GM12878 (cell line): ENCODE measurements around the gene C1QL1. TPM values are rescaled to one million over a fixed set of nuclear protein-coding genes. Genes with fewer than 3 reads are reported as not detected.

Experiments used
- ATAC-seq: fragments of 200-7000 bp; cut with Tn5 transposase; 3 replicates; pipeline ENCODE4 v1.9.1; 2020; ENCODE audit warnings: mild to moderate bottlenecking, moderate library complexity
- BruUV-seq: library from RNA; stranded (reverse); fragments of 400-500 nt; replicated peaks from 2 replicates; lab custom pipeline; 2021; lab: Mats Ljungman, UMichigan
- CTCF ChIA-PET: fragments of 300-600 bp; sonication (Branson Sonifier 250); formaldehyde crosslinking; extraction: SDS; loops from one replicate; lab custom pipeline; 2021; ENCODE audit warnings: inconsistent platforms; lab: Yijun Ruan, JAX
- POLR2A ChIA-PET: fragments of 350-600 bp; formaldehyde crosslinking; extraction: SDS; loops from one replicate; lab custom pipeline; 2021; ENCODE audit warnings: inconsistent platforms; lab: Charles Lee
- RAD21 ChIA-PET: fragments of 300-600 bp; sonication (Branson Sonifier 250); formaldehyde crosslinking; loops from one replicate; lab custom pipeline; 2023; ENCODE audit warnings: antibody characterized with exemption; ENCODE audit not compliant: unreplicated experiment; lab: Charles Lee
- SMC1A ChIA-PET: fragments of 300-600 bp; sonication (Branson Sonifier 250); formaldehyde crosslinking; loops from one replicate; lab custom pipeline; 2023; ENCODE audit not compliant: unreplicated experiment, uncharacterized antibody; lab: Charles Lee
- DNase-seq: peaks from one replicate; pipeline ENCODE4 v3.0.0-alpha.2; 2011; ENCODE audit warnings: low read depth, low spot score
- FAIRE-seq: peaks from 3 replicates; lab custom pipeline; 2011; peaks lifted over from hg19 to GRCh38; lab: Jason Lieb, UNC
- H2AFZ ChIP-seq: 2 replicates; pipeline ENCODE4 v1.6.0; 2011; ENCODE audit warnings: low read depth, low read length, control low read depth; ENCODE audit not compliant: control insufficient read depth
- H3K27ac ChIP-seq: 2 replicates; pipeline ENCODE4 v1.5.1; 2011; ENCODE audit warnings: control low read depth; ENCODE audit not compliant: control insufficient read depth, insufficient read depth
- H3K27me3 ChIP-seq, 2 experiments: replicated peaks in 1 of 2; 2 replicates each; pipeline versions ENCODE4 v1.6.0 to v1.6.1; 2011; ENCODE audit warnings: low read length in 1 of 2; ENCODE audit not compliant: control insufficient read depth in 2 of 2, insufficient read depth in 2 of 2
- H3K36me3 ChIP-seq, 2 experiments: 2 replicates each; pipeline ENCODE4 v1.5.1; 2011; ENCODE audit warnings: low read length in 1 of 2; ENCODE audit not compliant: control insufficient read depth in 2 of 2, insufficient read depth in 2 of 2
- H3K4me1 ChIP-seq: 2 replicates; pipeline ENCODE4 v1.6.1; 2011; ENCODE audit warnings: mild to moderate bottlenecking, low read length, moderate library complexity, mixed read lengths; ENCODE audit not compliant: control insufficient read depth, insufficient read depth
- H3K4me2 ChIP-seq: 2 replicates; pipeline ENCODE4 v1.6.0; 2011; ENCODE audit warnings: control low read depth; ENCODE audit not compliant: control insufficient read depth, insufficient read depth
- H3K4me3 ChIP-seq: fragments of 200-600 bp; sonication (generic); 2 replicates; pipeline ENCODE4 v1.5.1; 2016
- H3K79me2 ChIP-seq: 2 replicates; pipeline ENCODE4 v1.6.0; 2011; ENCODE audit warnings: low read length; ENCODE audit not compliant: control insufficient read depth, insufficient read depth
- H3K9ac ChIP-seq: 2 replicates; pipeline ENCODE4 v1.8.0; 2011; ENCODE audit warnings: low read length, control low read depth, mixed read lengths; ENCODE audit not compliant: control insufficient read depth, insufficient read depth
- H3K9me3 ChIP-seq: replicated peaks from 3 replicates; pipeline ENCODE4 v1.5.1; 2011; ENCODE audit warnings: mild to moderate bottlenecking, low read length; ENCODE audit not compliant: control insufficient read depth, insufficient read depth
- H4K20me1 ChIP-seq: 2 replicates; pipeline ENCODE4 v1.6.0; 2011; ENCODE audit not compliant: control insufficient read depth, insufficient read depth
- BHLHE40 ChIP-seq, 2 experiments: fragments of 450-650 bp in 1 of 2; IDR thresholded peaks; 2 replicates each; pipeline ENCODE4 v1.6.1; 2011 to 2017; ENCODE audit warnings: low read depth in 2 of 2, borderline replicate concordance in 1 of 2, improper control_type of control experiment in 1 of 2, low read length in 1 of 2, mild to moderate bottlenecking in 1 of 2
- NFYA ChIP-seq: IDR thresholded peaks from 2 replicates; pipeline ENCODE4 v1.6.1; 2011; ENCODE audit warnings: low read depth, mild to moderate bottlenecking, low read length, improper control_type of control experiment, borderline replicate concordance
- TAF1 ChIP-seq: IDR thresholded peaks from 2 replicates; pipeline ENCODE4 v1.6.1; 2011; ENCODE audit warnings: mild to moderate bottlenecking, low read depth, low read length, borderline replicate concordance
- ZBTB4 ChIP-seq: fragments of 450-650 bp; formaldehyde crosslinking; IDR thresholded peaks from 2 replicates; pipeline ENCODE4 v1.4.0; 2022; ENCODE audit warnings: mild to moderate bottlenecking, moderate library complexity
- ZNF207 ChIP-seq: fragments of 450-650 bp; IDR thresholded peaks from 2 replicates; pipeline ENCODE4 v1.6.1; 2014; ENCODE audit warnings: antibody characterized with exemption, mild to moderate bottlenecking, borderline replicate concordance
- WGBS: methylation state at CpG from one replicate; pipeline ENCODE4 v1.1.6; 2016; ENCODE audit warnings: low lambda C conversion rate; ENCODE audit not compliant: insufficient replicate concordance, insufficient coverage; ENCODE audit errors: missing lambda C conversion rate; 5-methylcytosine and 5-hydroxymethylcytosine counted together
- in situ Hi-C: fragments of 300-500 bp; cut with MboI; formaldehyde crosslinking; loops from 9 replicates; pipeline ENCODE4 v1.14.3; 2018; ENCODE audit warnings: mixed read lengths
- intact Hi-C: fragments of 100-400 bp; cut with micrococcal nuclease; formaldehyde crosslinking; loops from one replicate; pipeline ENCODE4 v1.14.2; 2022; ENCODE audit not compliant: unreplicated experiment
- polyA plus RNA-seq, 11 experiments: library from polyadenylated mRNA; depleted of rRNA in 4 of 11; unstranded in 6 of 11; stranded (reverse) in 5 of 11; fragments of >200 nt; fragmentation: Nextera tagmentation in 4 of 11; fragmentation: Illumina TruSeq in 1 of 11; extraction: Ambion mirVana in 4 of 11; extraction: Trizol in 1 of 11; gene quantifications; 1 replicate in 1 of 11; 2 replicates in 10 of 11; pipeline versions ENCODE4 v1.2.1 to v1.2.3, GENCODE V29; 2011 to 2016; ENCODE audit warnings: inconsistent platforms in 2 of 11, missing spikeins in 2 of 11, low read depth in 1 of 11
- total RNA-seq, 4 experiments: library from RNA; depleted of rRNA in 3 of 4; stranded (reverse); fragments of >200 nt in 3 of 4; fragmentation: Illumina TruSeq in 1 of 4; extraction: Trizol in 1 of 4; gene quantifications; 2 replicates each; pipeline versions ENCODE4 v1.2.1 to v1.2.3, GENCODE V29; 2013 to 2021

The C1QL1 gene
- total and polyA plus RNA-seq, 10 of the 15 experiments (the other 5 are each of a cell fraction or from before 2014, with no cell fraction given), result not detected

DNA sequence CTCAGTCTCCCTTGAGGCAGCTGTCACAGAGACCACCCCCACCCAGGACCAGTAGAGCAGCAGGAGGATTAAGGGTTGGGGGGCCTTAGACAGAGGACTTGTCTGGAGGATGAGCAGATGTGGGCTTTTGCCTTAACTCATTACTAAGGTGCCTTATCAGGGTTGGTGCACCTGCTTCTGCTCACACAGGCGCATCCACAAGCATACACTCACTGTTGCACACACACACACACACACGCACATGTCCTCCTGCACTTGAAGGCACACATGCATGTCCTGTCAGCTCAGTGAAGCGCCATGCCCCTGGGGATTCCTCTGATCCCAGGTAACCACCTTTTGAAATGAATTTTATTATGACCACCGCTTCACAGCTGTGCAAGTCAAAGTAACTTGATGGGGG lies 54.0 kb downstream of the C1QL1 start:
- Histone ChIP-seq H3K4me2 (no peak overlapping the region), H3K79me2 (no peaks in the 10 kb centered on the region), H3K27me3 (no peaks in the 10 kb centered on the region; a peak in 3 of 4 replicates), H3K27ac (no peak overlapping the region), H3K9ac (no peak overlapping the region), H3K36me3 (no peaks in the 10 kb centered on the region), H3K9me3 (no peaks in the 10 kb centered on the region), H3K4me3 (no peak overlapping the region), H4K20me1 (no peaks in the 10 kb centered on the region), H3K4me1 (peaks cover 6% of the 10 kb centered on the region), H2AFZ (no peak overlapping the region)
- in situ Hi-C loops (no loop called here), intact Hi-C loops (no loop called here)
- CTCF ChIA-PET, result interaction anchor here (0.6 kb wide), 1 partner anchor 202 kb away, joined by 4 read pairs; no protein-coding TSS in a partner anchor
- FAIRE-seq, result no peak
- ATAC-seq, result no peak
- BruUV-seq, result no TSS peak
- RAD21 ChIA-PET, result interaction anchor here (1.1 kb wide), 1 partner anchor 14 kb away, joined by 3 read pairs; no protein-coding TSS in a partner anchor
- 5% methylated on average over 4 of the region's 4 CpGs for WGBS
- no peak for DNase-seq
- SMC1A ChIA-PET, result no interaction called here
- POLR2A ChIA-PET, result no interaction called here
- TF ChIP-seq ZNF207, result no peak
- TF ChIP-seq BHLHE40 (IDR thresholded peaks at IDR 0.05; ENCODE audit: borderline replicate concordance in 1 of 2, low read depth in 2 of 2, low read length in 1 of 2), result peak in 1 of 2 experiments; percentile 13; a peak in 1 of 4 replicates
- TF ChIP-seq ZBTB4, result no peak
- no peak for TF ChIP-seq TAF1
- TF ChIP-seq NFYA, result no peak
